Daoy (cell line): ENCODE data around the gene AFDN. TPM values are rescaled to one million over a fixed set of nuclear protein-coding genes. Genes with fewer than 3 reads are reported as not detected.
A peak's percentile ranks its signal among the peaks of the same experiment; 100 is the strongest.

Experiments
- DNase-seq: peaks from one replicate; pipeline ENCODE4 v3.0.0-alpha.2; 2015; ENCODE audit warnings: low read depth
- total RNA-seq: library from RNA; depleted of rRNA; stranded (reverse); fragments of >200 nt; shearing (Covaris generic); gene quantifications from 2 replicates; pipeline ENCODE4 v1.2.3, GENCODE V29; 2014; rRNA removed

Gene AFDN, protein sequence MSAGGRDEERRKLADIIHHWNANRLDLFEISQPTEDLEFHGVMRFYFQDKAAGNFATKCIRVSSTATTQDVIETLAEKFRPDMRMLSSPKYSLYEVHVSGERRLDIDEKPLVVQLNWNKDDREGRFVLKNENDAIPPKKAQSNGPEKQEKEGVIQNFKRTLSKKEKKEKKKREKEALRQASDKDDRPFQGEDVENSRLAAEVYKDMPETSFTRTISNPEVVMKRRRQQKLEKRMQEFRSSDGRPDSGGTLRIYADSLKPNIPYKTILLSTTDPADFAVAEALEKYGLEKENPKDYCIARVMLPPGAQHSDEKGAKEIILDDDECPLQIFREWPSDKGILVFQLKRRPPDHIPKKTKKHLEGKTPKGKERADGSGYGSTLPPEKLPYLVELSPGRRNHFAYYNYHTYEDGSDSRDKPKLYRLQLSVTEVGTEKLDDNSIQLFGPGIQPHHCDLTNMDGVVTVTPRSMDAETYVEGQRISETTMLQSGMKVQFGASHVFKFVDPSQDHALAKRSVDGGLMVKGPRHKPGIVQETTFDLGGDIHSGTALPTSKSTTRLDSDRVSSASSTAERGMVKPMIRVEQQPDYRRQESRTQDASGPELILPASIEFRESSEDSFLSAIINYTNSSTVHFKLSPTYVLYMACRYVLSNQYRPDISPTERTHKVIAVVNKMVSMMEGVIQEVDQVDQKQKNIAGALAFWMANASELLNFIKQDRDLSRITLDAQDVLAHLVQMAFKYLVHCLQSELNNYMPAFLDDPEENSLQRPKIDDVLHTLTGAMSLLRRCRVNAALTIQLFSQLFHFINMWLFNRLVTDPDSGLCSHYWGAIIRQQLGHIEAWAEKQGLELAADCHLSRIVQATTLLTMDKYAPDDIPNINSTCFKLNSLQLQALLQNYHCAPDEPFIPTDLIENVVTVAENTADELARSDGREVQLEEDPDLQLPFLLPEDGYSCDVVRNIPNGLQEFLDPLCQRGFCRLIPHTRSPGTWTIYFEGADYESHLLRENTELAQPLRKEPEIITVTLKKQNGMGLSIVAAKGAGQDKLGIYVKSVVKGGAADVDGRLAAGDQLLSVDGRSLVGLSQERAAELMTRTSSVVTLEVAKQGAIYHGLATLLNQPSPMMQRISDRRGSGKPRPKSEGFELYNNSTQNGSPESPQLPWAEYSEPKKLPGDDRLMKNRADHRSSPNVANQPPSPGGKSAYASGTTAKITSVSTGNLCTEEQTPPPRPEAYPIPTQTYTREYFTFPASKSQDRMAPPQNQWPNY (N-terminal part only)
- total RNA-seq, result 19.5 and 24.1 TPM in 2 replicates

DNA sequence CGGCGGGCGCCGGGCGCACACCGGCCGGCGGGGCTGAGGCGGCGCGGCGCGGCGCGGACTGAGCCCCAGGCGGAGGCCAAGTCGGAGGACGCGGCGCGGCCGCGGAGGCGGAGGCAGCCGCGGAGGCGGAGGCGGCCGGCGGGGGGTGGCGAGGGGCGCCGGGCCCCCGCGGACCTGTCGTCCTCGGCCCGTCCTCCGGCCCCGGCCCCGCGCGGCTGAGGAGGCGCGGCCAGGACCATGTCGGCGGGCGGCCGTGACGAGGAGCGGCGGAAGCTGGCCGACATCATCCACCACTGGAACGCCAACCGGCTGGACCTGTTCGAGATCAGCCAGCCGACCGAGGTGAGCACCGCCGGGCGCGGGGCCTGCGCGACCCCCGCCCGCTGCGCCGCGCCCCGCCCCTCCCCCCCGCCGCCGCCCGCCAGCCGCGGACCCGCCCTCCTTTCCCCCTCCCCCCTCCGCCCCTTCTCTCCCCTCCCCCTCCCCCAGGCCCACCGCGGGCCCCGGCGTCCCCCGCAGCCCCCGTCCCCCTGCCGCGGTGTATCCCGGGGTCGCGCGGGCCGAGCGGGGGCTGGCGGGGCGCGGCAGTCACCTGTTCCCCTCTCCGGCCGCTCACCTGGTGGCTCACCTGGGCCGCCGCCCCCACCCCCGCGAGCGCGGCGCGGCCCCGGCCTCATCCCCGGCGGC is at the start of gene AFDN:
TSS of gene AFDN (plus strand) at position 16 of the 687 bp plus-strand sequence. CDS start at position 238, 222 bp downstream.
- DNase-seq, result peak; percentile 30

DNA sequence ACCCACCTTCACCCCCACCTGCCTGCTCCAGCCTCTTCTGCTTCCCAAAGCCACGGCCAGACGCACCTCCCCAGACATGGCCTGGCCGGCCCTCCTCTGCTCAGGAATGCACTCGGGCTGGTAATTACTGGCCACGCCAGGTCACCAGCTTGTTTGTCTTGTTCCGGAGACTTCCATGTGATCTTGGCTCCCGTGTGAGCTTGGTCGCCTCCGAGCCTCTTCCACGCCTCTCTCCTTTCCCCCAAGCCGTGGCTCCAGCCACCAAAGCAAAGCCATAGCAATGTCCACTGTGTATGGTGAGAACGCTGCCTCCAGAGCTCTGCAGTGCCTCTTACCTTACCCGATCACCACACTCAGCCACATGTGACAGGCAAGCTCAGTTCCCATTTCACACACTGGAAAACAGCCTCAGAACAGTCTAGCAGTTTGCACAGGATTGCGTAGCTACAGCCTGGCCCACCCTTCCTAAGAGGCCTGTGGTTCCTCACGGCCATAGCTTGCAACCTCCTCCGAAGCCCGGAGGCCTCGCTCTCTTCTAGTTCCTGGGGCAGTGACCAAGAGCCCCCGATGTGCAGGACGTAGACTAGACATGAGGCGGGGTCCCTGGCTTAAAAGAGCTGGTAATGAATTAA is 48.1 kb upstream of the AFDN start:
- DNase-seq, result no peak

GRCh38 chr6:167779129-167779992 is 47.4 kb upstream of the AFDN start:
- no peak for DNase-seq

DNA sequence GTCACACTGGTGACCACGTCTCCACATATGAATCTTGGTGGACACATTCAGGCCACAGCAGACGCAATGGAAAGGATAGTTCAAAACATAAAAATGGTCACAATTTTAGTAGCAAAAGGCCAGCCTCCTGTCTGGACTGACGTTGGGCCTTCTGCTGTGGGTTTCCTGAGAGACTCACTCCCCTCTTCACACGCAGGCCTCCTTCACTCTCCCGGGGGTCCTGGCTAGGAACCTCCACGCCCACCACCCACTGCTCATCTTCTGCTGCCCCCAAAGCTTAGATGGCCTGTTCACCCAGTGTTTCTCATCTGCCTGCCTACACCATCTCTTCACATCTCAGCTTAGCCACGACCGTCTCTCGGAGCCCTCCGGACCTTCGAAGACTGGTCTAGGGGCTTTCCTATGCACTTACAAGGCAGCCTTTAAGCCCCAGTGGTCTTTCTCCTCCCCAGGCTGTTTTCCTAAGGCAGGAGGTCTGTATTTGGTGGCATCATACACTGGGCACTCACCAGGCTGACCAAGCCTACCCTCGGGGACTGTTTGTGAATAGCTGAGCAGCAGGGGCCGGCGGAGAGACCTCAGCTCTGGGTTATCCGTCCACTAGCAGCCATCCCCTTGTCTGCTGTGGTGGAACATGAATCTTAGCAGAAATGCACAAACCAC is 46.6 kb upstream of the AFDN start:
- DNase-seq, result no peak

- no peak for DNase-seq
These were observed 45.5 kb upstream of the AFDN start for GRCh38 chr6:167781066-167781767.

DNA sequence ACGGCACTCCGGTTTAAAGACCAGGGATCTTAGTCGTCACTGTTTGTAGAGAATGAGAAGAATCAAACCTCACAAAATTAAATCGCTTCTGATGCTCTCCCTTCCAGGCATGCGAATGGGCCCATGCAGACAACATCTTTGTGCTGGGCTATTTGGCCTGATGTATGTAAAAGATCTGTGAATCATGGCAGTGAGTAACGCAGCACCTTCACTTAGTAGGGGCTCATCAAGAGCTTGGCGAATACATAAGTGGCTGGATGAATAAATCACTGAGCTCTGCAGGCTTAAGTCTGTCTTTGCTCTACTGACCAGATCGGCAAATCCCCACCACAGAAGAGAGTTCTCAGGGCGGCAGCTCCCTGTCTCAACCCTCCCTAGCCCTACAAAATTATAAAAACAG is 44.8 kb upstream of the AFDN start:
- DNase-seq, result no peak

GRCh38 chr6:167782698-167783517 is 43.8 kb upstream of the AFDN start:
- DNase-seq, result no peak

- DNase-seq, result no peak
These were observed 39.6 kb upstream of the AFDN start for GRCh38 chr6:167786853-167787675.

DNA sequence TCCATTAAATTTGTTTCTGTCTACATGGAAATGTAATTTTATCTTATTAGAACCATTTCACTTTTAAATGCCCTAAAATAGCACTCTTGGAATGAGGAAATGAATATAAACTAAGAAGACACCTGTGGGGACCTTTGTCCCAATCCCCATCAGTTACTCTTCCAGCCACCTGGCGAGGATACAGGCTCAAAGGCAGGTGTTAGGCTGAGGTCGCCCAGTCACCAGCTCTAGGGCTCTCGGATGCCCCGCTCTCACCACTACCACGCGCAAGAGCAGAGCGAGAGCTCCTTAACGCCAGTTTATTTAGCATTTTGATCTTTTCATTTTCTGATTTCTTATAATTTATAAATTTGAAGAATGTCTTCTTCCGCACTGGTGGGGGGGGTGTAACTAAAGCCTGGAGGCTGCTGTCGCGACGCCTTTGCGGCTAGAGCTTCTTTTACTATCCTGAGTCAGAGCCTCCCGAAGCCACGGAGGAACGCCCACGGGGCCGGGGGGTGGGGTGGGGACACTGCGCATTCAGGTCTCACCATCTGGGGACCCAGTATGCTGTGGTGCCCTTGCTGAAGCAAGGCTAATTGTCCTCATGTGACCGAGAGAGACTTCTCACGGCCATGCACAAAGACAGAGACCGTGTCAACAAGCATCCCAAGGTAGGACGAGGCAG is 38.7 kb upstream of the AFDN start:
- DNase-seq, result no peak

DNA sequence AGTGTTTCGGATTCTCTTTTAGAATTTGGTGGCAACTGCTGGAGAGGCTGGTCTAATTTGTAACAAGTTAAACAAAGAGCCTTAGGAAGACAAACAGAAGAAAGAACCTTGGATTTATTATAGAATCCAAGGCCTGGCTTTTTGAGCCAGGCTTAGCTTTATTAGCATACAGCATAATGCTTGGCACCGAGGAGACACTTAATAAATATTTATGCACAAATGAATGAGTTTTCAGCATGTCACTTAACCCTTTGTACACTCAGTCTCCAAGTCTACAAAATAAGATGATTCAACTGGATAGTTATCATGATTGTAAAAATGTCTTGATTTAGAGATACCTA is 38.2 kb upstream of the AFDN start:
- DNase-seq, result no peak

- DNase-seq, result no peak
These were observed 37.4 kb upstream of the AFDN start for GRCh38 chr6:167789358-167789757.

DNA sequence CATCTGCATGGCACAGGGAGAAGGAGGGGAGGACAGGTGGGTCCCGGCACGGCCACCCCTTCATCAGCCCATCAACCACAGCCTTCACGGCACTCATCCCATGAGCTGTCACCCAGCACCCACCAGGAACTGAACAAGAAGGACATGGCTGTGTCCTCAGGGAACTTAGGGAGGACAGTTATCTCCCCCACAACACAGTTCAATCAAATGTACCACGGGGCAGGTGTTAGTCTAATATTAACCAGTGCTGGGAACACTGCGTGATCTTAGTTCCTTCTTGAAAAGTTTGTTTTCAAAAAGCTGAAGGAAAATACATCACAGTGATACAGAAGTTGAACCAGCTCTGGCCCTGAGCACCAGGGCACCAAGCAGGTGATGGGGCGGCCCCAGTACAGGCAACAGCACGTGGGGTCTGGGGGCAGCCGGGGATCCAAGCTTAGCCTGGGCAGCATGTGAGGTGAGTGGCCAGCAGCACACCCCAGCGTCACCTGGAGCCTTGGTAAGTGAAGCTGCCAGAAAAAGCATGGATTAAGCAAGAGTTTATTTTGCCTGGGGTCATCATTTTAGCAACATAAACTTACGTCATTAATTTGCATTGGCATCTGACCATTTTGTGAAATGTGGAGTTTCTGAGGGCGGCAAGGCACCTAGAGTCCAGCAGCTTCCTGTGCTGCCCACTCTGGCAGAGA is 35.5 kb upstream of the AFDN start:
- DNase-seq, result no peak

DNA sequence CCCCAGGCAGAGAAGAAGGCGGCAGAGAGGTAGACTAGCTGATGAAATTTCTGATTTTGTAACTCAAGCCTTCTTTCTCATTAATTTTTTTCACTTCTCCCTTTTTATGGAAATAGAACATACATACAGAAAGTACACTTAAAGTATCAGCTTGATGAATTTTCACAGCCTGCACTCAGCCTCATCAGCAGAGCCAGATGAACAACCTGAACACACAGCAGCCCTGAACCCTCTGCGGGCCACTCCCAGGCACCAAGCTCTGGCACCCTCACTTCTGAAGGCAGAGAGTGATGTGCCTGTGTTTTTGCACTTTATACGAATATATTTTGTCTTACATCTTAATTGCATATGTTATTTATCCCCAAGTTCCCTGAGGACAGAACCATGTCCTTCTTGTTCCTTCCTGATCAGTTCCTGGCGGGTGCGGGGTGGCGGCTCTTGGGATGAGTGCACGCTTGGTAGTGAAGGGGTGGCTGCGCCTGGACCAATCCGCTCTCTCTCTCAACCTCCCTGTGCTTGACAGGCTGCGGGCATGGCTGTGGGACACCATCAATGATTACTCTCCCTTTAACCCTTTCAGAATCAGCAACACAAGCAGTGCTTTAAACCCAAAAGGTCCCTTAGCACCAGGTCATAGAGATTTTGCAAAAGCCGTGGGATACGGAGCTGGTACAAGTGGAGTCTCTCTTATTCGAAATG is 34.8 kb upstream of the AFDN start:
- no peak for DNase-seq

DNA sequence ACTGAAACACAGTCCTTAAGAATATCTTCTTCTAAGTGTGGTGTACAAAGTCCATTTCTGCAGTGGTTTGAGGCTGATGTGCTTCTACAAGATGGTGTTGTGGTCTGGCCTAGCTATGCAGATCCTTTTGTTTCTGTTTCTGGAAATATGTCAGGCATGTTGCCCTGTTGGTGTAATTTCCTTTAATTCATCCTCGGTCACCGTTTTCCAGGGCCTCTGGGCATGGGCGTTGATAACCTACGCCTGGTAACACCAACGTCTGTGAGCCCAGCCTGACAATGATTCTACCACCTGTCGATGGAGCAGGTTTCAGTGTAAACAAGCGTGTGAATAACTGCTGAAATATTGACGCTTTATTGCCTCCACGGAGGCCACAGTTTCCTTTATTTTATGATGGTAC is 33.3 kb upstream of the AFDN start:
- DNase-seq, result no peak
